Effector memory CD8-positive, alpha-beta T cell (primary cell): ENCODE results near the gene ZNF296.
A peak's percentile ranks its signal among the peaks of the same experiment; 100 is the strongest.

ENCODE experiments used
- ATAC-seq: fragments of 150-1000 bp; cut with Tn5 transposase; replicated peaks from 2 replicates; pipeline ENCODE4 v1.10.0; 2021; ENCODE audit warnings: mild to moderate bottlenecking, moderate library complexity
- DNase-seq, 3 experiments: peaks; one replicate each; pipeline ENCODE4 v3.0.0; 2021
- H3K27ac Mint-ChIP-seq, 2 donors: one replicate each; pipeline ENCODE4 v1.8.0; 2022; ENCODE audit warnings: mild to moderate bottlenecking in 2 of 2, mixed read lengths in 2 of 2, moderate library complexity in 2 of 2
- H3K27me3 Mint-ChIP-seq, 2 donors: one replicate each; pipeline ENCODE4 v1.8.0; 2022; ENCODE audit warnings: mixed read lengths in 2 of 2
- H3K36me3 Mint-ChIP-seq: one replicate; pipeline ENCODE4 v1.8.0; 2022; ENCODE audit warnings: mild to moderate bottlenecking, moderate library complexity, mixed read lengths; ENCODE audit not compliant: insufficient read depth
- H3K4me1 Mint-ChIP-seq, 2 donors: one replicate each; pipeline ENCODE4 v1.8.0; 2022; ENCODE audit warnings: low read depth in 2 of 2, mixed read lengths in 2 of 2
- H3K4me3 Mint-ChIP-seq, 2 donors: one replicate each; pipeline ENCODE4 v1.8.0; 2022; ENCODE audit warnings: mild to moderate bottlenecking in 2 of 2, mixed read lengths in 2 of 2, moderate library complexity in 2 of 2
- H3K9me3 Mint-ChIP-seq, 2 donors: one replicate each; pipeline ENCODE4 v1.8.0; 2022; ENCODE audit warnings: mixed read lengths in 2 of 2

ZNF296 gene

DNA sequence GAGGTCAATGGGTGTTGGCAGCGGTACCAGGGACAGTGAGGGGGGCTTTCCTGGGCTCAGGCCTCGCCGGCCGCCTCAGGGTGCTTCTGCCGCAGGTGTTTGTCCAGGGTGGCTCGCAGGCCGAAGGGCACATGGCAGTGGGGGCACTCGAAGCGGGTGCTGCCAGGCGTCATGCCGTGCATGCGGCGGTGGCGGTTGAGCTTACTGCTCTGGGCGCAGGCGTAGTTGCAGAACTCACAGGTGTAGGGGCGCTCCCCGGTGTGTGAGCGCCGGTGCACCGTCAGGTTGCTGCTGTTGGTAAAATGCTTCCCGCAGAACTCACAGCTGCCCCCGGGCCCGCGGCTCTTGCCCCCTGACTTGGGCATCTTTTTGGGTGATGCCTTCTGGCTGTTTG, 4.7 kb downstream of the ZNF296 start:
- H3K4me3 Mint-ChIP-seq = no peak overlapping the region
- no peak for ATAC-seq
- no peak overlapping the region for H3K27ac Mint-ChIP-seq
- no peaks in the 10 kb centered on the region for H3K27me3 Mint-ChIP-seq
- H3K9me3 Mint-ChIP-seq = no peaks in the 10 kb centered on the region
- DNase-seq = no peak
- H3K36me3 Mint-ChIP-seq = peaks cover 44% of the 10 kb centered on the region
- peaks cover under 1 to 8% of the 10 kb centered on the region in 2 donors for H3K4me1 Mint-ChIP-seq

DNA sequence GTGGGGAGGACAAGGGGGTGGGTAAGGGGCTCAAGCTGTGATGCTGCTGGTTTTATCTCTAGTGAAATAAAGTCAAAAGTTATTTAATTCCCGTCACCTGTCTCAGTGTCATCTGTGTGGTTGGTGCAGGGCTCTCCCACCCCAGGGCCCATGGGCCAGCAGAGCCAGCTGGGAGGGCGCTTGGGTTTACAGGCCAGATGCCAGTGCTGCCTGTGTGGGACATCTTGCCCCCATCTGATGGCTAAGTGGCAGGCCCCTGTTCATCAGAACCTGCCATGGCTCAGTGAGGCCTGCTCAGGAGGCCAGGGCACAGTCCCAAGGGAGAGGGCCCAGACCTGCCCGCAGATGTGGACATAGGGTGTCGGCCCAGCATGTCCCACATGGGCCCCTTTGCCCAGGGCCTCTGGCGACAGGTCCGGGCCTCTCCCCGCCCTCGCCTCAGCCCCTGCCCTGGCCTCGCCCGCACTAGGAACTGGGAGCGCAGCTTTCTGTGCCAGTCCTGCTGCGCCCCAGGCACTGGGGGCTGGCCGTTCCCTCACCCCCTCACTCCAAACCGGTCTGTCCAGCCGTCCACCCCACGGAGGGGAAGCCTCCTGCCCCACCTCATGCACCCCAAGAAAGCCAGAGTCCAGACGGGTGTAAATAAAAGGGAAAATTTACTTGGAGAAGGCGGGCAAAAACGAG, 5.3 kb downstream of the ZNF296 start:
- peaks cover 49% of the 10 kb centered on the region for H3K36me3 Mint-ChIP-seq
- ATAC-seq = no peak
- H3K4me3 Mint-ChIP-seq = no peak overlapping the region
- no peak overlapping the region for H3K27ac Mint-ChIP-seq
- no peaks in the 10 kb centered on the region for H3K9me3 Mint-ChIP-seq
- no peak for DNase-seq
- peaks cover 0 to 7% of the 10 kb centered on the region in 2 donors for H3K4me1 Mint-ChIP-seq
- H3K27me3 Mint-ChIP-seq = no peaks in the 10 kb centered on the region

DNA sequence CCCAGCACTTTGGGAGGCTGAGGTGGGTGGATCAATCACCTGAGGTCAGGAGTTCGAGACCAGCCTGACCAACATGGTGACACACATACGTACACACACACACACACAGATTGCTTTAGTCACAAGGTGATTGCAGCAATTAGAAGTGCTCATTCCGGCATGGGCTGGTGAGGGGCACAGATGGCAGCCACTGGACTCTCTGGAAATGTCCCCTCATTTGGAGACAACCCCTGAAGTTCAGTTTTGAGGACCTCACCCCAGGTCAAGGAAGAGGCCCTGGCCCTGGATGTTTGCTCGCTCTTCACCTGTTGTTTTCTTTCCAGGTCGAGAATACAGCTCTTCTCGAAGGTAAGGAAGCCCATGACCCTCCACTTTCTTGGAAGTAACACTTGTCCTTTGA, 6.1 kb downstream of the ZNF296 start:
- H3K4me3 Mint-ChIP-seq = no peak overlapping the region
- no peaks in the 10 kb centered on the region for H3K27me3 Mint-ChIP-seq
- peaks cover 57% of the 10 kb centered on the region for H3K36me3 Mint-ChIP-seq
- ATAC-seq (no peak), DNase-seq (no peak)
- no peak overlapping the region for H3K27ac Mint-ChIP-seq
- no peaks in the 10 kb centered on the region for H3K9me3 Mint-ChIP-seq
- peaks cover 0 to 7% of the 10 kb centered on the region in 2 donors for H3K4me1 Mint-ChIP-seq

DNA sequence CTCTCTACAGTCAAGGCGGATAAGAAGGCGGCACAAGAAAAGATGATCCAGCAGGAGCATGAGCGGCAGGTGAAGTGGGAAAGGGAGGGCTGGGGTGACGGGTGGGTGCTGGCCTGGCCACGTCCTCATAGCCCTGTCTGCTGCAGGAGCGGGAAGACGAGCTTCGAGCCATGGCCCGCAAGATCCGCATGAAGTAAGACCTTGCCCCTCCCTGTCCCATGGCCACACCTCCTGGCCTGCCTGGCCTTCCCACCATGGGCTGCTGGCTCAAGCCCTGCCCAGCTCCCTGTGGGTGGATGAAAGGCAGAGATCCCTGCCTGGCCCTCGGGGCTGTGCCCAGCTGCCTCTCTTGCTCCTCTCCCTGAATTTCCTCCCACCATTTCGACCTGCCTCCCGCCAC, 7.2 kb downstream of the ZNF296 start:
- Mint-ChIP-seq H3K27ac (peak overlapping the region; percentile 60 to 86), H3K36me3 (peaks cover 66% of the 10 kb centered on the region), H3K4me3 (no peak overlapping the region), H3K4me1 (peaks cover 0 to 3% of the 10 kb centered on the region in 2 donors), H3K9me3 (no peaks in the 10 kb centered on the region), H3K27me3 (no peaks in the 10 kb centered on the region)
- DNase-seq (no peak), ATAC-seq (no peak)

DNA sequence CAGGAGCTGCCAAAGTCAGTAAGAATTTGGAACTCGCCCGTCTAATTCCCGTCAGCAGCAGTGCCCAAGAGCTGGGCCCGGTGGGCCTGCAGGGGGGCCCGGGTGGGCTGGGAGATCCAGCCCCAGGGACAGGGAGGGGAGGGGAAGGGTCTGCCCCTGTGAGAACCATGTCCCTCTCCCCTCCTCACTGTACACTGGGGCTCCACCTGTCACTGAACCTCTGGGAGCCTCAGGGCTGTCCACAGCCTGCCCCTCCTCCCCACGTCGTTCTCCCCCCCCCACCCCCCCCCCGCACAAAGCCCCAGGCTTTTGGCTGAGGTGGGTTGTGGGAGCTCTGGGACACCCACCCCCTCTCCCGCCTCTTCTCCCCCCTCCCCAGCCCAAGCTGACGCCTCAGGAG, 8.2 kb downstream of the ZNF296 start:
- DNase-seq = no peak
- no peaks in the 10 kb centered on the region for H3K27me3 Mint-ChIP-seq
- H3K4me1 Mint-ChIP-seq = peaks cover 0 to 3% of the 10 kb centered on the region in 2 donors
- no peak overlapping the region for H3K27ac Mint-ChIP-seq
- peaks cover 74% of the 10 kb centered on the region for H3K36me3 Mint-ChIP-seq
- no peaks in the 10 kb centered on the region for H3K9me3 Mint-ChIP-seq
- ATAC-seq = no peak
- no peak overlapping the region for H3K4me3 Mint-ChIP-seq

DNA sequence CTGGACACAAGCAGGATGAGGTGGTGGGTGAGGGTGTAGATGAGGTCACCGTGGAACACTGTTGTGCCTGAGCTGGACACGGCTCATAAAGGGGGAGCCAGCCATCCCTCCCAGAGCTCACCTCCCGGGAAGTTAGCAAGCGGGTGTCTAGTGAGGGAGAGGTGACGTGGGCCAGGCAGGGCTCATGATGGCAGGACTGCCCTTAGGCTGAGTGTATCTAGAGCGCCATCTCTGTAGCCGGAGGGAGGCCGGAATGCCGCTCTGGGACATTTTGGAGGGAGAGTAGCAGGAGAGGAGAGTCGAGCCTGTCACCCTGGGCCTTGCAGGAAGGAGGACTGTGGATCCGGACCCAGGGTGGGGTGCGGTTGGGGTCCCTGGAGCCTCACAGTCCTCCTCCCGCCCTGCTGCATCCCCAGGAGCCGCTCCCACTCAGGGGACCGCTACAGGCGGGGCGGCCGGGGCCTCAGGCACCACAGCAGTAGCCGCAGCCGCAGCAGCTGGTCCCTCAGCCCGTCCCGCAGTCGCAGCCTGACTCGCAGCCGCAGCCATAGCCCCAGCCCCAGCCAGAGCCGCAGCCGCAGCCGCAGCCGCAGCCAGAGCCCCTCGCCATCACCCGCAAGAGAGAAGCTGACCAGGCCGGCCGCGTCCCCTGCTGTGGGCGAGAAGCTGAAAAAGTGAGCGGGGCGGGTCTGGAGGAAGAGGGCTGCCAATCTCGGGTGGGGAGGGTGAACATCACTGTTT, 9.2 kb downstream of the ZNF296 start:
- Mint-ChIP-seq H3K27me3 (no peaks in the 10 kb centered on the region), H3K9me3 (no peaks in the 10 kb centered on the region), H3K27ac (peak overlapping the region in 1 of 2 donors; percentile 82), H3K4me1 (peaks cover 0 to 3% of the 10 kb centered on the region in 2 donors), H3K4me3 (peak overlapping the region in 1 of 2 donors; percentile 27), H3K36me3 (peaks cover 75% of the 10 kb centered on the region)
- DNase-seq = no peak
- ATAC-seq = no peak

DNA sequence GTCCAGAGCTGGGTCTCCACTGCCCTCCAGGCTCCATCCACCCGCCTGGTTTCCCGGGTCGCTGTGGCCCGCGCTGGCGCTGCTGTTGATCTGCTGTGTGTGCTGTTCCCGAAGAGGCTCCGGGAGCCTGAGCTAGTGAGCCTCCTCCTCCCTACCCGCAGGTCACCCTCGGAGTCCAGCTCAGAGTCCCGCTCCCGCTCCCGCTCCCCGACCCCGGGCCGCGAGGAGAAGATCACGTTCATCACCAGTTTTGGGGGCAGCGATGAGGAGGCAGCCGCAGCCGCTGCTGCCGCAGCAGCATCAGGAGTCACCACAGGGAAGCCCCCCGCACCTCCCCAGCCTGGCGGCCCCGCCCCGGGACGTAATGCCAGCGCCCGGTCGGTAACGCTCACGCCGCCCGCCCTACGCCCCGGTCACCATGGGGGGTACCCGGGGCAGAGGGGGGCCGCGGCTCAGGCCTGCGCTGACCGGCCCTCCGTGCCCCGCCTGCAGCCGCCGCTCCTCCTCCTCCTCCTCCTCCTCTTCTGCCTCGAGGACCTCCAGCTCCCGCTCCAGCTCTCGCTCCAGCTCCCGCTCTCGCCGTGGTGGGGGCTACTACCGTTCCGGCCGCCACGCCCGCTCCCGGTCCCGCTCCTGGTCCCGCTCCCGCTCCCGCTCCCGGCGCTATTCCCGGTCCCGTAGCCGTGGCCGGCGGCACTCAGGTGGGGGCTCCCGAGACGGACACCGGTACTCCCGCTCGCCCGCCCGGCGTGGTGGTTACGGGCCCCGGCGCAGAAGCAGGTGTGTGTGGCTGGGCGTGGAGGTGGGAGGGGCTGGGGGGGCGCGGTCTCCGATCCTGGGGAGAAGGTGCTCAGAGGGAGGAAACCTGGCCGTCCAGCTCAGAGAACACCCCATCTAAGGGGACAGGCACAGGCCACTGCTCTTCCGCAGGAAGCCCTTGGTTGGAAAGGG, 12.2 kb downstream of the ZNF296 start:
- DNase-seq = no peak
- peaks cover 83% of the 10 kb centered on the region for H3K36me3 Mint-ChIP-seq
- no peaks in the 10 kb centered on the region for H3K27me3 Mint-ChIP-seq
- H3K9me3 Mint-ChIP-seq = no peaks in the 10 kb centered on the region
- ATAC-seq = no peak
- H3K4me3 Mint-ChIP-seq = no peak overlapping the region
- H3K4me1 Mint-ChIP-seq = peaks cover 8 to 11% of the 10 kb centered on the region in 2 donors
- H3K27ac Mint-ChIP-seq = peak overlapping the region in 1 of 2 donors; percentile 46

DNA sequence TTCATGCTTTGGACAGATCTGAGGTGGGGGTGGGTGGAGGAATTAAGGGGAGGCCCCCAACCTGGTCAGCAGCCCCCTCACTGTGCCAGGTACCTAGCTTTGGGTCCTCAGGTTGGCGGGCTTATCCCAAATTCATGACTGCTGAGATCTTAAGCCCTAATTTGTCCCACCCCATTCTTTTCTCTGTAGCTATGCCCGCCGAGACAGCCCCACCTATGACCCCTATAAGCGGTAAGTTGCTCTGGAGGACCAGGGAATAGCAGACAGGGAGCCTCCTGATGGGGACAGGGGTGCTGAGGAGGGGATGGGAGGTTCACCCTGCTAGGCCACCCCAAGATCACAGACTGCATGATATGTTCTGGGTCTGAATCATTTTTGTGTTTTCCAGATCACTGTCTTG, 14.3 kb downstream of the ZNF296 start:
- Mint-ChIP-seq H3K4me3 (no peak overlapping the region), H3K36me3 (peaks cover 88% of the 10 kb centered on the region), H3K27me3 (no peaks in the 10 kb centered on the region), H3K4me1 (peaks cover 12 to 18% of the 10 kb centered on the region in 2 donors), H3K9me3 (no peaks in the 10 kb centered on the region), H3K27ac (peak overlapping the region in 1 of 2 donors; percentile 57)
- no peak for DNase-seq
- no peak for ATAC-seq

DNA sequence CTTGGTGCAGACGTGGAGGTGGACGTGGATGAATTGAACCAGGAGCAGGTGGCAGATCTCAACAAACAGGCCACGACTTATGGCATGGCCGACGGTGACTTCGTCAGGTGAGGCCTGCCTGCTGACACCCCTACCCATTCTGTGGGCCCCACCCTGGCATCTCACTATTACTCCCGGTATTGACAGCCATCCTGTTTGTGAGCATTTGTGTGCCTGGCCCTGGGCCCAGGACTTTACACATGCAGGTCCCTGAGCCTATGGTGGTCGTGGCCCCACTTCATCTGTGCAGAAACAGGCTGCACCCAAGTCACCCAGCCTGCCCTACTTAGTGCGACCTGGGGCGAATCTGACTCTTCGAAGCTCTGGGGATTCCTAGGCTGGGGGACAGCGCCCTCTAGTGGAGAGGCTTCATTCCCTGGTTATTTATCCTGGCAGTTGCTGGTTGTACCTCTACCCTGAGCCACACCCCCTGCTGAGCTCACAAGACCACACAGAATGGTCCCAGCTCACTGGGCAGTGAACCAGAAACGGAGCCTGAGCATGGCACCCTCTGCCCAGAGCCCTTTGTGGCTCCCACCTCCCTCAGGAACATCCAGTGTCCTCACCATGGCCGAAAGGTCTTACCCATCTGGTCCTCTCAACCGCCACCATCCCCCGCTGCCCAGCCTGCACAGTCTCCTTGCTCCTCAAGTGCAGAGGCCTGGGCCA, 16.9 kb downstream of the ZNF296 start:
- Mint-ChIP-seq H3K36me3 (peaks cover 74% of the 10 kb centered on the region), H3K9me3 (no peaks in the 10 kb centered on the region), H3K4me3 (peak overlapping the region in 1 of 2 donors; percentile 7), H3K4me1 (peaks cover 12 to 19% of the 10 kb centered on the region in 2 donors), H3K27me3 (no peaks in the 10 kb centered on the region), H3K27ac (peak overlapping the region; percentile 75 to 92)
- ATAC-seq = peak; percentile 96
- peak; percentile 85 to 88 (median 88) for DNase-seq

DNA sequence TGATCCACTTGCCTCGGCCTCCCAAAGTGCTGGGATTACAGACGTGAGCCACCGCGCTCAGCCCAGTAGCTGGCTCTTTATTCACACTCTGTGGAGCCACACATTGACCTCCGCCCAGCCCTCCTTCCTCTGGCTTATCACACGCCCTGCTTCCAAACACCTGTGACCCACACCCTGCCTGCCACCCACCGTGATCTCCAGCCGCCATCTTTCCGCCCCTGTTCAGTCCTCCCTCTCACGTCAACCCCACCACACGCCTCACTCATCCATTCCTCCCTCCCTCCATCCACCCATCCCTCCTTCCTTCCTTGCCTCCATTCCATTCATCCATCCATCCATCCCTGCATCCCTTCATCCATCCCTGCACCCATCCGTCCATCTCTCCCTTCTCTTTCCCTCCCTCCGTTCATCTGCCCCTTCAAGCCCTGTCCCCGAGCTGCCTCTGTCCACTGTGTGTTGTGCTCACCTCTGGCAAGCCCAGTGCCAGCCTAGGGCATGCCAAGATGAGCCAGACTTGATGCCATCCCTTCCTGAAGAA, 17.6 kb downstream of the ZNF296 start:
- DNase-seq (no peak), ATAC-seq (no peak)
- Mint-ChIP-seq H3K9me3 (no peaks in the 10 kb centered on the region), H3K4me1 (peaks cover 12 to 19% of the 10 kb centered on the region in 2 donors), H3K4me3 (no peak overlapping the region), H3K36me3 (peaks cover 79% of the 10 kb centered on the region), H3K27ac (peak overlapping the region; percentile 75 to 92), H3K27me3 (no peaks in the 10 kb centered on the region)

DNA sequence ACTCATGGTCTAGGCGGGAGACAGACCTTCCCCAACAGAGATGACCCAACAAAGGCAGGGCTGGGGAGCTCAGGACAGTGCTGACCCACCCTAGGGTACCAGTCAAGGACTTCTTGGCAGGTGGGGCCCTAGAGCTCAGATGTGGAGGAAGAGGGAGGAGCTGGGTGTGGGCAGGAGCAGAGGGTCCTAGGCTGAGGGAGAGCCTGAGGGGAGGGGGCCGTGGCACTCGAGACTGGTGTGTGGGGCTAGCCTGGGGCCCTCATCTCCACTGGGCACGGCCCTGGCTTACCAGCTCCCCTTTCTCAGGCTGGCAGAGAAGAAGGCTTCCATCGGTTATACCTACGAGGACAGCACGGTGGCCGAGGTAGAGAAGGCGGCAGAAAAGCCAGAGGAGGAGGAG, 18.8 kb downstream of the ZNF296 start:
- no peak for ATAC-seq
- Mint-ChIP-seq H3K4me3 (no peak overlapping the region), H3K4me1 (peaks cover 12 to 19% of the 10 kb centered on the region in 2 donors), H3K9me3 (no peaks in the 10 kb centered on the region), H3K27me3 (no peaks in the 10 kb centered on the region), H3K36me3 (peaks cover 77% of the 10 kb centered on the region), H3K27ac (no peak overlapping the region)
- no peak for DNase-seq

DNA sequence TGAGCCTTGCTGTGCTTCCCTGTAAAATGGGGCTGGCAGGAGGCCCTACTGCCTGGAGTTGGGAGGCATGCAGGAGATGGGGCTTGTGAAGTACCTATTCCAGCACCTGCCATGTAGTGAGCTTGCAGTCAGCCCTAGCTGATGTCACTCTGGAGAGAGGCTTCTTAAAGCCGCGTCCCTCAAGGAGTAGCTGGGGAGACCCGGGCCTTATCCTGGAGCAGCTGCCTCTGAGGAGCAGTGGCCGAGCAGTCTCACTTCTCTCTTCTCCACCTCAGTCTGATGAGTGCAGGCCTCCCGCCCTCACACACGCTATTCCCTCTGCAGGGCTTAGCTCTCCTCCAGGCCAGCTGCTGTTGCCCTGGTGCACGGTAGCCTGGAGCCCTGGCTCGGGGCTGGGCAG, 19.4 kb downstream of the ZNF296 start:
- ATAC-seq (no peak), DNase-seq (no peak)
- H3K27ac Mint-ChIP-seq = no peak overlapping the region
- peaks cover 16 to 22% of the 10 kb centered on the region in 2 donors for H3K4me1 Mint-ChIP-seq
- no peak overlapping the region for H3K4me3 Mint-ChIP-seq
- H3K36me3 Mint-ChIP-seq = peaks cover 71% of the 10 kb centered on the region
- H3K9me3 Mint-ChIP-seq = no peaks in the 10 kb centered on the region
- H3K27me3 Mint-ChIP-seq = no peaks in the 10 kb centered on the region
